Renal cortical epithelial cell (primary cell): ENCODE measurements around the gene SH3D21. TPM values are rescaled to one million over a fixed set of nuclear protein-coding genes. Genes with fewer than 3 reads are reported as not detected.

ENCODE experiments used
- DNase-seq: peaks from one replicate; pipeline ENCODE4 v3.0.0-alpha.2; 2011; ENCODE audit warnings: low read depth
- total RNA-seq: library from RNA; depleted of rRNA; stranded (reverse); fragments of >200 nt; gene quantifications from 2 replicates; pipeline ENCODE4 v1.2.3, GENCODE V29; 2014

Gene SH3D21
- total RNA-seq, 1 donor from 2014 or later: 6.4 TPM

DNA sequence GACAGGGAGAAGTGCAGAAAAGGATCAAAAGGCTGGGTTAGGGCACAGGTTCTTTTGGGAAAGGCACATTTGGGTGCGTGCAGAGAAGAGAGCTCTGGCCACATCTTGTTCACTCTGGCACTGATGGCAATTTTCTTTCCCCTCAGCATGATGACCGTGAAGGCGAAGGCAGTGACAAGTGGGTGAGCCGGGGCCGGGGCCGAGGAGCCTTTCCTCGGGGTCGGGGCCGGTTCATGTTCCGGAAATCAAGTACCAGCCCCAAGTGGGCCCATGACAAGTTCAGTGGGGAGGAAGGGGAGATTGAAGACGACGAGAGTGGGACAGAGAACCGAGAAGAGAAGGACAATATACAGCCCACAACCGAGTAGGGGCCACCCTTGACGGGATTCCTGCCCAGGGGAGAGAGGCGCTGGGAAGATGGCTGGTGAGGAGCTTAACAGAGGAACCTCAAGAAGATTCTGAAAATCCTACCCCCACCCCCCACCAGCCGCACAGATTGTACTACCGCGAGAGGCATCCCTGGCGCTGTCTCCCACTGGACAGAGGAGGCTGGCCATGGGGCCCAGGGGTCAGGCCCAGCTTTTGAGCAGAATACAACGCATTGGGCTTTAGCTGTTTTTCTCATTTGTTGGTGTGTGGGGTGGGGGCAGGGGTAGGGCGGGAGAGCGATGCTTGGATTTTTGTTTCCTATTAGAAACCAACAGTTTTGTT, 2.4 kb upstream of the SH3D21 start:
- DNase-seq: no peak

DNA sequence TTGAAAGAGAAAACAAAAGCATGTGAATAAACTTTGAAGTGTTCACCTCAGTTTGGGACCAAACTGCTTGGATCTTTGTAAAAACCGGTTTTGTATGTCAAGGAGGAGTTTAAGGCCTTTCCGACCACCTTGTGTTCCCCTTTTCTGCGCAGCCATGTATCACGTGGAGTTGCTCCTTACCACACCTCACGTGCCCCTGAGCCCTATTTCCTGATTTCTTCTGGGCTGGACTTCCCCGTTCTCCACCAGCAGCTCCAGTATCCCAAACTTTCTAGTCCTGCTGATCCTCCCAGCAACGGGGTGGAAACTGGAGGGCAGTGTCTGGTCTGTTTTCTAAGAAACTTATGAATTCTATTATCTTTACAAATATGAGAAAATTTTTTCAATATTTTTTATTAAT, 1.6 kb upstream of the SH3D21 start:
- DNase-seq: no peak

DNA sequence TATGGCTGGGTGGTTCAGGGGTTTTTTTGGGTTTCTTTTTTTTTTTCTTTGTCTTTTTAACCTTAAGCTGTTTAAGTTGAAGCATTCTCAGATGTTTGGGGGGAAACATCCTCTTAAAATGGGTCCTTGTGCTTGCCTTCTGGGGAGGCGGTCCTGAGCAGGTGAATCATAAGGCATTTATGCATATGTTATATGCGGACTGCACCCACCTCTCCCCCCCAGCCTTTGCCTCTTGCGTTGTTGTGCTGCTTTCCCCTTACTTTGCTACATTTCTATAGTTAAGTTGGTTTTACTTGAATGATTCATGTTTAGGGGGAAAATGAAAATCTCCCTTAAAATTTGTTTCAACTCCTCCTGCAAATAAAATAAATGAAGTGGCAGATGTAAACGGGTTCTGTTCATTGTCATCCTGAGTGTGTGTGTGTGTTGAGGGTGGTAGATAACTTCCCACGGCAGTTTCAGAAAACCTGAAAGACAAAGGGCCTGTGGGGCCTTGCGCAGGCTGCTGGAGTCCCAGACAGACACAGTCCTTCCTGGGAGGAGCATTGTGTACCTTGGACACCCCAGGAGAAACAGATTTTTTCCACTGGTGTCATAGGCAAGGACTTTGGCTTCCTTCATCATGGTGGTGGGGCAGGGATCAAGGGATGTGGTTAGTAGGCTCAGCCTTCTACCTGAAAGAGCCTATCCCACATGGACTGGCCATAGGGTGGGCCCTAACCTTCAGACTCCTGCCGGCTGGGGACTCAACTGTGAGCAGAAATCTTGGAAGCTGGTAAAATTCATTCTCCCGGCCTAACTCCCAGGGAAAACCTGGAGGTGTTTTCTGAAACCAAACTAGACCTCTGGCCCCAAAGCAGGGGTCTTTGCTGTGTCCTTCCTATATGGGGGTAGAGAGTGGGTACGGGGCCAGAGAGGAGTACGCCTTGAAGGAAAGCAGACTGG, 926 bp upstream of the SH3D21 start:
- no peak for DNase-seq

DNA sequence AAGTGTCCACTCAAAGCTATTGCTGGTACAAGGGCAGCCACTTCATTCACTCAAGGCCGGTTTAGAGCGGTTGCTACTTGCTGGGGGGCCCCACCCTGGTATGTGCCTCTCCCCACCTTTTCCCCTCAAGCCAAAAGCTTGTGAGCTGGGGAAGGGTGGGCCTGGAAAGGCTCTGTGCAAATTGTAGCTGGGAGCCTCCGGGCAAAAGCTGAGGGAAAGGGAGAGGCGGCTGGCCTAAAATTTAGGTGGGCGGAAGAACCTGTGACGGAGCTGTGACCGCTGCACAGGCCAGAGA, 306 bp upstream of the SH3D21 start:
- peak; percentile 64 for DNase-seq

DNA sequence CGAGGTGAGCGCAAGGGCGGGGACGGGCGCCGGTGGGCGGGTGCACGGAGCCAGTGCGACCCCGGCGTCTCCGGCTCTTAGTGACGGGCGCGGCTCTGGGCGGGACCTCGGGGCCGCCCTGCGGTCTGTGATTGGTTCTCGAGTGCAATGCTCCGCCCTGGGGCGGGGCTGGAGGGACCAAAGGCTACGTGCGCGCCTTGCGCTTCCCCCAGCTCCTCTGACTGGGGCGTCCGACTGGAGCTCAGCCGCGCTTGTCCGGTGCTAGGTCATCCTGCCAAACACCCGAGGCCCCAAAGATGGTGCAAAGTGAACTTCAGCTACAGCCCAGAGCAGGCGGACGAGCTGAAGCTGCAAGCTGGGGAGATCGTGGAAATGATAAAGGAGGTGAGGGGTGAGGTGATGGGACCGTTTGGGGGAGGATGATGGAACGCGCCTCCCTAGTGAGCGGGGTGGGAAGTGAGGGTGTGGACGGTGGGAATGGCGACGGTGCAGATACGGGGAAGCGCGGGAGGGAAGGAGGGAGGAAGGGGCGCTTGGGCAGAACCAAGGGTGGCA, 811 bp downstream of the SH3D21 start:
- DNase-seq: peak; percentile 81

DNA sequence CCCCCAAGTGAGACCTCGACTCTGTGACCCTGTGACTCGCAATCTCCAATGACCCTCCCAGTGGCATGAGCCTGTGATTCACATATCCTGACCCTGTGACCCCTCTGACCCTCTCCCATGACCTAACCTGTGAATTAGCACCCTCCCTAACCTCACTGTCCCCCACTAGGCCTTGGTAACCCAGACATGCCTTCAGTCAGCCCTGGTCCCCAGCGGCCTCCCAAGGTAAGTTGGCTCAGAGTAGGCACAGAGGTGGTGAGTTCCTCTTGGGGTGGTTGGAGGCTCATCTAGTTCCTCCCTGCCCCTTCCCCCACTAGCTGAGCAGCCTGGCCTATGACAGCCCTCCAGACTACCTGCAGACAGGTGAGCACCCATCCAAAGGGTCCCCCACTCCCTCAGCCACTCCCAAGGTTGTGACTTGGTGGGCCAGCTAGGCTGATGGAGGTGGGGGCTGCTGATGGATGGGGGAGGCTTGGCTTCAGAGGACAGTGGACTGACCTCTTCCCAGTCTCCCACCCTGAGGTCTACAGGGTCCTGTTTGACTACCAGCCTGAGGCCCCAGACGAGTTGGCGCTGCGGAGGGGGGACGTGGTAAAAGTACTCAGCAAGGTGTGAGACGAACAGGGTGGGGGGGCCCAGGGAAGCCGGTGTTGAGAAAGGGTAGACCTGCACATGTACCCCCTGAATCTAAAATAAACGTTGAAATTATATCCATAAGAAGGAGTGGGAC, 1.6 kb downstream of the SH3D21 start:
- DNase-seq: no peak

DNA sequence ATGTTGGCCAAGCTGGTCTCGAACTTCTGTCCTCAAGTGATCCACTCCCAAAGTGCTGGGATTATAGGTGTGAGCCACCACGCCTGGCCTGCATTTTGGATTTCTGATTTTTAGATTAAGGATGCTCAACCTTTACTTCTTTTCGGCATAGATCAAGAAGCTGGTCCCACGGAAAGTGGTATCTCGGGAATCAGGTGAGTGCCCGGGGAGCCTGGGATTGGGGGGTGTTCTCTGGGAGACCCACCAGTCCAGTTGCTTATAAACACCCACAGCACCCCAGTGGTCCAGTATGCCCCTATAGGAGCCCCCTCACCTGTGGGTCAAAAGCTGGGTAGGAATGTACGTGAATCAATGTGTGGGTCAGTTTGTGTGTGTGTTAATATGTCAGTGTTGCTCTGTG, 3.2 kb downstream of the SH3D21 start:
- no peak for DNase-seq

DNA sequence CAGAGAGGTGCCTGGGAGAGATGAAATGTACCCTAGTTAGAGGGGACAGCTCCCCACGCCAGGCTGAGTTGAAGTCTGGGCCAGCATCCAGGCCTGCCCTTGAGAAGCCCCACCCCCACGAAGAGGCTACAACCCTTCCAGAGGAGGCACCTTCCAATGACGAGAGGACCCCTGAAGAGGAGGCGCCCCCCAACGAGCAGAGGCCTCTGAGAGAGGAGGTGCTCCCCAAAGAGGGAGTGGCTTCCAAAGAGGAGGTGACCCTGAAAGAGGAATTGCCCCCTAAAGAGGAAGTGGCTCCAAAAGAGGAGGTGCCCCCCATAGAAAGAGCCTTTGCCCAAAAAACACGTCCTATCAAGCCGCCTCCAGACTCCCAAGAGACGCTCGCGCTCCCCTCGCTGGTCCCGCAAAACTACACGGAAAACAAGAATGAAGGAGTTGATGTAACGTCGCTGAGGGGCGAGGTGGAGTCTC, 14.2 kb downstream of the SH3D21 start:
- no peak for DNase-seq

DNA sequence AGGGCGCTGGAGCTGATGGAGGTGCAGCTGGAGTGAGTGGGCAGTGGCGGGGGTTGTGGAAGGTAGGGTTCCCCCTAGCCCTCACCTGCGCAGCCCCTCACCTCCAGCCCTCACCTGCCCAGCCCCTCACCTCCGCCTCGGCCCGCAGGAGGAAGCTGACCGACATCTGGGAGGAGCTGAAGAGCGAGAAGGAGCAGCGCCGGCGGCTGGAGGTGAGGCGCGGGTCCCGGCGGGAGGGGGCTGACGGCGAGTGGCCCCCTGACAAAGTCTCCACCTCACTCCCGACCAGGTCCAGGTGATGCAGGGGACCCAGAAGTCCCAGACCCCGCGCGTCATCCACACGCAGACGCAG, 14.6 kb downstream of the SH3D21 start:
- DNase-seq: no peak

DNA sequence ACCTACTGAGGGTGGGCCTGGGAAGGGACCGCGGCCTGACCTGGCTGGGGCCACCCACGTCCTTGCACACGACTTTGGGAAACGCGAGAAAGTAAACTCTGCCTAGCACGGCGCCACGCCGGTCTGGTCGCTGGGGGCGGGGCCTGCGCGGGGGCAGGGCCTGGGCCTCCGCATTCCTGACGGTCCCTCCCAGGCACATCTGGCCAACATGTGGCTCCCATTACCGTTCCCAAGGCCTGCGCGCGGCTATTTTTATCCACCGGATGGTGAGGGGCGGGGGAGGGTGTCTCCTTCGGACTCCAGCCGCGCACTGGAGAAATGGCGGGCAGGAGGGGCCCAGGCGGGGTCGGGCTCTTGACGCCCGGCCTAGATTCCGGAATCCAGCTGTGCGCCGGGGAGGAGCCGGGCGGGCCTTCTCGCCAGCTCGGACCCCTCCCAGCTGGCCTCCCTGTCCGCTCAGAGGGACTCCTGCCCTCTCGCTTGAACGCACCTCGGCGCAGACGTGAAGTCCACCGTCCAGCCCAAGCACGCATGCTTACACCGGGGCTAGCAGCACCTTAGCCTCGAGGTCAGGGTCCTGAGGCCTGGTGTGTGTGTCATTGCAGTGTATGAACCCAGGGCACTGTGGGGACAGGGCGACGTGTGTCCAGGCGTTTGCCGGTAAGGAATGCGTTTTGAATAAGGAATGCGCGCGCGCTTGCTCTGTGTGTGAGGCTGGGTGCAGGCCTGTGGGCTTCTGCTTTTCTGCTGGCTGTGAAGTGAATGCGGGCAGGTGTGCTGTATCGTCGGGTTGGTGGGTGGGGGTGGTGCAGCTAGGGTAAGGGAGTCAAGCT, 15.2 kb downstream of the SH3D21 start:
- no peak for DNase-seq

DNA sequence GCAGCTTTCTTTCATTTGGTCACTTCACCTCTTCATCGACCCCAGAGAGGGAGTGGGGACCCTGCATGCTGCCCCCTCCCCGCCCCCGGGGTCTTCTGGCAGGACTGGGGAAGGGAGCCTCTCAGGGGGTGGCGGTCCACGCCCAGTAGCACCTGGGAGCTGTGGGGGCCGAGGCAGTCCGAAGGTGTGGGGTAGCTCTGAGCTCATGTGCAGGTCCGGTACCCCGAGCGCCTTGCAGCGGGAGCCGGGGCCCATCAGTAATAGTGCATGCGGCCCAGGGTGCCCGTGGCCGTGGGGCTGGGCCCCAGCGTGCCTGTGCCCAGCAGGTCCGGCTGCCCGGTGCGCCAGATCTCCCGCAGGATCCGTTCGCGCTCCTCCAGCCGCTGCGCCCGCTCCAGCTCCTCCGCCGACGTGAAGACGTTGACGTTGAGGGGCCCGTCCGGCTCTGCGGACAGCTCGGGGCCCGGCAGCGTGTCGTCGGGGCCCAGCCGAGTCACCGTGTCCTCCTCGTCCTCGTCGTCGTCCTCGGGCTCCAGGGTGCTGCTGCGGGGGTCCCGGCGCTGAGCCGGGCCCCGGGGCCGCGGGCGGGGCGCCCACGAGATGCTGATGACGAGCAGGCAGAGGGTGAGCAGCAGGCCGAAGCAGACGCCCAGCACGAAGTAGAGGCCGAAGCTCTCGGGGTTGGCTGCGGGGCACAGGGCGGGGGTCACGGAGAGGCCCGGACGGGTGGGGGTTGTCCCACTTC, 16.0 kb downstream of the SH3D21 start:
- no peak for DNase-seq

DNA sequence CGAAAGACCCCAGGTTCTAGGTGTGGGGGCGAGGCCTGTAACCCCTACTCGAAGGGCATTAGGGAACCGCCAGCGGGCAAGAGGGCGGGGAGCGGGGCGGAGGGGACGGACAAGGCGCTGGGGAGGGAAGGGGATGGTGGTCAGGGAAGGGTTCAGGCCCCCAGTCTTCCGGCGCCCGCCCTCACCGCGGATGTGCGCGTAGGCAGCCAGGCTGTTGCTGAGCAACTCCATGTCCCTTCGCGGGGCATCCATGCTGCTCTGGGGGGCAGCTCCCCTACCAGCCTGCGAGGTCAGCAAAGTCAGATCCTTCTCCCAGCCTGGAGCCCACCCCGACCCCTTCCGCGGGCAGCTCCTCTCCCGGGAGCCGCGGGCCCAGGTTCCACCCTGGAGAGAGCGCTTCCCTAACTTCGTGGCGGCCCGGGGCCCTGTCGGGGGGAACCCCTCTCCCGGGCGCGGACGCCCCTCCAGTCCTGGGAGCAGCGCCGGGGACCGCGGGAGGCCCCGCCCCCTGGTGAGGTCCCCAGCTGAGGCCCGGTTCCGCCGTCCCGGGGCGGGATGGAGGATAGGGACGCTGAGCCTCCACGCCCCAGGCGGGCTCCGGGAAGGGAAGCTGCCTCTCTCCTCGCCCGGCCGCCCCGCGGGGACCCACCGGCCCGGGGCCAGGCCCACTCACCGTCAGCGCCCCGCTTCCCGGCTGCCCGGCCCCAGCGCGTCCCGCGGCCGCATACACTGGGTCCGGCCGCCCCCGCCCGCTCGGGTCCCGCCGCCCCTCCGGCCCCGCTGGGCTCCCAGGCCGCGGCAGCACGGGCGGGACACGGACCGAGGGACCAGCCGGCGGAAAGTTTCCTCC, 16.8 kb downstream of the SH3D21 start:
- no peak for DNase-seq

DNA sequence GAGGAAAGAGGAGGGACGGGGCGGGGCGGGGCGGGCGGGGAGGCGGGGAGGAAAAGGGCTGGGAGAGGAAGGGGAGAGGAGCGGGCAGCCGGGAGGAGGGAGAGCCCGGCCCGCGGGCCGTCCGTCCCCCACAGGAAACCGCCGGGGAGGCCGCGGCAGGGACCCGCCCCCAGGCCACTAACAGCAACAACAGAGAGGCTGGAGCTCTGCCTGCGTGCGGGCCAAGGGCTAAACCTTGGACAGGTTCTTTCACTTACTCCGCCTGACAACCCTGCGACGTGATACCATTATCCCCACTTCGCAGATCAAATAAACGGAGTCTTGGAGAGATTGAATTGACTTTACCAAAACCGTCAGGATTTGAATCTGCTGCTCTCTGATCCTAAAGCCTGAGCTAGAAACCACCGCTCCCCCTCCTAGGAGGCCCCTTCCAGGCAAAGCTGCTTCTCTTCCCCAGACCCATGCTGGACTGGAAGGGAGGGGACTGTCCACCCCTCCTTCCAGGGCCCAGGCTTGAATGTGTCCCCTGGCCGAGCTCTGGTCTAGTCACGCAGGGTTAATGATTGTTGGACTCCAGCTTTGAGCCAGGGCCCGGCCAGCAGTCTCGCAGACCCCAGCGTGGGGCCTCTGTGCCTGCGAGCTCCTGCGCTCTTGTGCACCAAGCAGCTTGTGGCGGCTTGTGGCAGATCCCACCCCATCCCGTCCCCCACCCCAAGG, 17.6 kb downstream of the SH3D21 start, which contains the start of gene EVA1B:
TSS of gene EVA1B (minus strand) at position 10 of the 717 bp plus-strand sequence. CDS start 608 bp downstream, outside the sequence.
- peak; percentile 67 for DNase-seq

DNA sequence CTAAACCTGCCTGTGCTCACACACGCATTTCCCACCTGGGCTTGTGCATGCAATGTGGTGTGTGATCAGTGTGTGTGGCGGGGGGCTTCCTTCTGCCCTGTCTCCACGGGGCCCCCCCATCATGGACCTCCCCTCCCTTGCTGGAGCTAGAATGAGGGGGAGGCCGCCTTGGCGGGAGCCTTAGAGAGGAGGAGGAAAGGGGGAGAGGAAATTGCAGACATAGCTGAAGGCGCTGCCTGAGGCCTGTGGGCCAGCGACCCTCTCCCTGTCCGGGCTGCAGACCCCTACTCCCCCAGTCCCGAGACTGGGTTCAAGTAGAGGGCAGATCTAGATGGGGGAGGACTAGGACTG, 18.2 kb downstream of the SH3D21 start:
- DNase-seq: no peak

DNA sequence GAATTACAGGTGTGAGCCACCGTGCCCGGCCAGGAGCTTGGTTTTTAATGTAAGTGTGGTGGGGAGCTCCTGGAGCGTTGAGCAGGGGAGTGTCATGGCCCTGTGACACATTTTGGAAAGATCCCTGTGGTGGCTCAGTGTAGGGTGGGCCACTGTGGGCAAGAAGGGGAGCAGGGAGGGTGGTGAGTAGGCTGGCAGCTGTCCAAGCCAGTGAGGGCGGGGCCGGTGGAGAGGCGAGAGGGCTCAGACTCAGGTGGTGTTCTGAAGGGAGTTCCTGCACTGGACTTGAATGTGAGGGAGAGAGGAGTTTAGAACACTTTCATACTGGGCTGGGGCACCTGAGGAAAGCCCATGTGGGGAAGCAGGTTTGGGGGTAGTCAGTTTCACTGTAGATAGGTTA, 20.3 kb downstream of the SH3D21 start:
- no peak for DNase-seq

DNA sequence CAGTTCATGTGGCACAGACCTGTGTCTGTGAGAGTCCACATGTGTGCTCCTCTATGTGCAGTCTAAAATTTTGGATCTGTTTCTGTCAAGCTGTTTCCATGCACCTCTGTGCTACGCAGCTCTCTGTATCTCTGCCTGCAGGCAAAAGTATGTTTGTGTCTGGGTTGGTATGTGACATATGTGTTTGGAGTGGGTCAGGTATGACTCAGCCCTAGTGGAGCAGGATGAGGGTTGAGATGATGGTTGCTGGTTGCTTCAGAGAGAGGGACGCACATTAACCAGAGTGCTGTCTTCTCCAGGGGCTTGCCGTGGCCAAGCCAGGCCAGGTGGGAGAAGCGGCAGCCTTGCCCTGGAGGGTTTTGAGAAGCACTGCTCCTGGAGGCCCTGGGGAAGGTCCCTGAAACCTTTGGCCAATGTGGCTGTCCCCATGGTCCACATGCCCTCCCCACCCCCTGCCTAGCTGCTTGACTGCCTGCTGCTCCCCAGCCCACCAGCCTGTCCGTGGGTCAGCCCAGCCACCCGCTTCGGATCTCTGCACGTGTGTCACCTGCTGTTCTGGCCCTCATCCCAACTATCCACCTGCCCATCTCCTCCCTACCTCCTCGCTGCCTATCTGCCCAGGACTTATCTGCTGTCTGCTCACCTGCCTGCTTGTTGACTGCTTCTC, 21.4 kb downstream of the SH3D21 start:
- DNase-seq: peak; percentile 56

DNA sequence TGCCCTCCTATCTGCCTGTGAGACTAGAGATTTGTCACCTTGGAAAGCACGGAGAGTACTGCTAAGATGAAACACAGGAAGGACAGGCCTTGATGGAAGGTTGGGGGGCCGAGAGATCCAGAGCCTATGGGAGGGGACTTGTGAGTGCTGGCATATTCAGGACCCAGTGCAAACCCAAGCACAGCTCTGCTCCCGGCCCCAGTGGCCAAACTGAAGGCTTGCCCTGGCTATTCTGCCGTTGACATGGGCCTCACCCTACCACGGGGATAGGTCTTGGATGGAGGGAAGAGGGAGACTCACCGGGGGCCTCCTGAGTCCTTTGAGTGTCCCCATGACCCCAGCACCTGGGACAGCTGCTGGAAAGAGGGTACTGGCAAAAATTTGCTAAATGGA, 21.9 kb downstream of the SH3D21 start:
- DNase-seq: no peak

DNA sequence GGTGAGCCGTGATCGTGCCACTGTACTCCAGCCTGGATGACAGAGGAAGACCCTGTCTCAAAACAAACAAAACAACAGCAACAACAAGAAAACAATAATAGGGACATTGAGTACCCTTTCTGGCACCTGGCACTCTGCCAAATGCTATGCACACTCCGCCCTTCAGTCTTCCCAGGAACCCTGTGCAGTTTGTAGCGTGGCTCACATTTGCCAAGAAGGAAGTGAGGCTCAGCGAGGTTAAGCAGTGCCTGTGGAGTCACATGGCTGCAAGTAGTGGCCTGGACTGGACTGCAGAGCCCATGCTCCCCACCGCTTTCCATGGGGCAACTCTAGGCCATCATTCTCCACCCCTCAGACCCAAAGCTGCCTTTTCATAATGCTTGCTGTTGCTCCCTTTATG, 22.5 kb downstream of the SH3D21 start:
- no peak for DNase-seq
